ENCODE measurements around the gene MTOR.
"Not testable (repeated sequence)": the region's sequence is repeated elsewhere in the genome, so short reads cannot be mapped to it uniquely, and the experiment has no call there.

The MTOR gene

GRCh38 chr1:11180342-11180744, 82.0 kb downstream of the MTOR start:
- DNase-seq (ENCODE audit: low read depth in 3 of 3): no peak

- not testable (repeated sequence) for DNase-seq (ENCODE audit: low read depth in 3 of 3)
These were observed 82.6 kb downstream of the MTOR start for GRCh38 chr1:11179749-11180148.

GRCh38 chr1:11179125-11179524, 83.2 kb downstream of the MTOR start:
- DNase-seq (ENCODE audit: low read depth in 3 of 3): no peak

GRCh38 chr1:11178021-11179015, 84.0 kb downstream of the MTOR start:
- DNase-seq (ENCODE audit: low read depth in 3 of 3): no peak

- DNase-seq (ENCODE audit: low read depth in 3 of 3): no peak
These were observed 86.2 kb downstream of the MTOR start for GRCh38 chr1:11176081-11176706.

- no peak for DNase-seq (ENCODE audit: low read depth in 3 of 3)
These were observed 86.9 kb downstream of the MTOR start for GRCh38 chr1:11175461-11175860.

GRCh38 chr1:11174261-11174942, 87.9 kb downstream of the MTOR start:
- no peak for DNase-seq (ENCODE audit: low read depth in 3 of 3)

- DNase-seq (ENCODE audit: low read depth in 3 of 3): no peak
These were observed 92.2 kb downstream of the MTOR start for GRCh38 chr1:11170102-11170501.

GRCh38 chr1:11169202-11169601, 93.1 kb downstream of the MTOR start:
- DNase-seq (ENCODE audit: low read depth in 3 of 3): no peak

- DNase-seq (ENCODE audit: low read depth in 3 of 3): no peak
These were observed 93.6 kb downstream of the MTOR start for GRCh38 chr1:11168731-11169130.

- DNase-seq (ENCODE audit: low read depth in 3 of 3): not testable (repeated sequence)
These were observed 95.6 kb downstream of the MTOR start for GRCh38 chr1:11166744-11167143.

GRCh38 chr1:11162752-11163151, 99.6 kb downstream of the MTOR start:
- DNase-seq (ENCODE audit: low read depth in 3 of 3): not testable (repeated sequence)

GRCh38 chr1:11158720-11159321, 103.5 kb downstream of the MTOR start:
- DNase-seq (ENCODE audit: low read depth in 3 of 3): no peak

- no peak for DNase-seq (ENCODE audit: low read depth in 3 of 3)
These were observed 104.1 kb downstream of the MTOR start for GRCh38 chr1:11158291-11158690.

- no peak for DNase-seq (ENCODE audit: low read depth in 3 of 3)
These were observed 104.5 kb downstream of the MTOR start for GRCh38 chr1:11157867-11158266.

- DNase-seq (ENCODE audit: low read depth in 3 of 3): no peak
These were observed 105.0 kb downstream of the MTOR start for GRCh38 chr1:11157394-11157793.

GRCh38 chr1:11156963-11157362, 105.4 kb downstream of the MTOR start:
- peak in 1 of 3 experiments; percentile 18 for DNase-seq (ENCODE audit: low read depth in 3 of 3)

GRCh38 chr1:11156441-11156840, 105.9 kb downstream of the MTOR start:
- DNase-seq (ENCODE audit: low read depth in 3 of 3): no peak

- DNase-seq (ENCODE audit: low read depth in 3 of 3): no peak
These were observed 109.2 kb downstream of the MTOR start for GRCh38 chr1:11153184-11153583.

- DNase-seq (ENCODE audit: low read depth in 3 of 3): no peak
These were observed 109.6 kb downstream of the MTOR start for GRCh38 chr1:11152755-11153154.

GRCh38 chr1:11151826-11152612, 110.3 kb downstream of the MTOR start:
- no peak for DNase-seq (ENCODE audit: low read depth in 3 of 3)
